K562 (cell line): Measurements from ENCODE around the gene KCP. TPM values are rescaled to one million over a fixed set of nuclear protein-coding genes. Genes with fewer than 3 reads are reported as not detected.
A peak's percentile ranks its signal among the peaks of the same experiment; 100 is the strongest.

Experiments used
- BCOR ChIP-seq: fragments of 450-650 bp; IDR thresholded peaks from 2 replicates; pipeline ENCODE4 v1.6.1; 2016
- BDP1 ChIP-seq: IDR thresholded peaks from 3 replicates; pipeline ENCODE4 v1.6.1; 2011; ENCODE audit not compliant: insufficient read length, insufficient read depth
- CBX5 ChIP-seq: IDR thresholded peaks from 2 replicates; pipeline ENCODE4 v1.6.1; 2014; ENCODE audit warnings: low read depth, borderline replicate concordance
- CREBBP ChIP-seq: IDR thresholded peaks from one replicate; pipeline ENCODE4 v1.6.1; 2012; ENCODE audit warnings: low read depth, mild to moderate bottlenecking, control low read depth, inconsistent platforms, low read length
- HEY1 ChIP-seq: fragments of 250-450 bp; sonication (Bioruptor Pico); IDR thresholded peaks from 2 replicates; pipeline ENCODE4 v1.5.0; 2020; ENCODE audit warnings: mild to moderate bottlenecking, moderate library complexity, borderline replicate concordance
- MED1 ChIP-seq: sonication (generic); formaldehyde crosslinking; IDR thresholded peaks from 2 replicates; pipeline ENCODE4 v1.8.1; 2023; ENCODE audit warnings: missing genetic modification reagents, borderline replicate concordance
- MITF ChIP-seq: IDR thresholded peaks from 2 replicates; pipeline ENCODE4 v1.6.1; 2014; ENCODE audit warnings: antibody characterized with exemption
- MTF1 ChIP-seq: fragments of 250-450 bp; sonication (Bioruptor Pico); IDR thresholded peaks from 2 replicates; pipeline ENCODE4 v1.9.0; 2021; ENCODE audit warnings: moderate library complexity, mild to moderate bottlenecking, inconsistent platforms, borderline replicate concordance
- NR2F6 ChIP-seq: fragments of 450-650 bp; formaldehyde crosslinking; IDR thresholded peaks from 2 replicates; pipeline ENCODE4 v1.4.0; 2020; ENCODE audit warnings: mild to moderate bottlenecking
- PCBP2 ChIP-seq: fragments of 200-400 bp; formaldehyde crosslinking; IDR thresholded peaks from 2 replicates; pipeline ENCODE4 v1.6.1; 2018; ENCODE audit warnings: low read length, low read depth, mild to moderate bottlenecking, moderate library complexity; ENCODE audit not compliant: poor library complexity, severe bottlenecking
- RB1 ChIP-seq: fragments of 450-650 bp; IDR thresholded peaks from 2 replicates; pipeline ENCODE4 v1.6.1; 2017; ENCODE audit warnings: low read depth, mild to moderate bottlenecking
- RNF219 ChIP-seq: fragments of 250-450 bp; sonication (Bioruptor Pico); IDR thresholded peaks from 2 replicates; pipeline ENCODE4 v1.5.0; 2022; ENCODE audit warnings: mild to moderate bottlenecking
- SP1 ChIP-seq: sonication (generic); formaldehyde crosslinking; IDR thresholded peaks from 2 replicates; pipeline ENCODE4 v1.8.1; 2022; ENCODE audit warnings: mild to moderate bottlenecking, missing genetic modification reagents
- TCFL5 ChIP-seq: fragments of 250-450 bp; sonication (Bioruptor Pico); conservative IDR thresholded peaks from 2 replicates; pipeline ENCODE4 v1.6.1; 2021; ENCODE audit warnings: mild to moderate bottlenecking, moderate library complexity, matching md5 sums
- TFAP4 ChIP-seq: sonication (generic); formaldehyde crosslinking; IDR thresholded peaks from 2 replicates; pipeline ENCODE4 v1.8.0; 2022; ENCODE audit warnings: missing genetic modification reagents, mild to moderate bottlenecking, moderate library complexity, borderline replicate concordance
- ZFX ChIP-seq: sonication (generic); formaldehyde crosslinking; IDR thresholded peaks from 2 replicates; pipeline ENCODE4 v1.8.0; 2022; ENCODE audit warnings: mild to moderate bottlenecking, missing genetic modification reagents, moderate library complexity
- ZNF449 ChIP-seq: fragments of 250-450 bp; sonication (Bioruptor Pico); IDR thresholded peaks from 2 replicates; pipeline ENCODE4 v1.8.0; 2022; ENCODE audit warnings: moderate library complexity, mild to moderate bottlenecking, inconsistent platforms
- ZNF644 ChIP-seq: fragments of 200-800 bp; sonication (Bioruptor generic); IDR thresholded peaks from 2 replicates; pipeline ENCODE4 v1.6.1; 2016; ENCODE audit warnings: low read depth, missing genetic modification characterization, missing compliant biosample characterization
- polyA plus RNA-seq, 8 experiments: library from polyadenylated mRNA; depleted of rRNA in 4 of 8; stranded (reverse) in 5 of 8; unstranded in 3 of 8; fragments of >200 nt; fragmentation: Nextera tagmentation in 2 of 8; fragmentation: Illumina TruSeq in 1 of 8; extraction: Ambion mirVana in 2 of 8; extraction: Trizol in 1 of 8; gene quantifications; 2 replicates each; pipeline versions ENCODE4 v1.2.1 to v1.2.3, GENCODE V29; 2011 to 2014; ENCODE audit warnings: inconsistent platforms in 1 of 8, missing spikeins in 1 of 8
- total RNA-seq, 7 experiments: library from RNA; depleted of rRNA in 6 of 7; stranded (reverse); fragments of >200 nt in 6 of 7; fragmentation: Illumina TruSeq in 2 of 7; extraction: Trizol in 2 of 7; gene quantifications; 2 replicates each; pipeline versions ENCODE4 v1.2.1 to v1.2.3, GENCODE V29; 2011 to 2021; ENCODE audit warnings: low replicate concordance in 1 of 7
- TF ChIP-seq, protein P1 (sequence below): fragments of 200-800 bp; sonication (Bioruptor generic); IDR thresholded peaks from 2 replicates; pipeline ENCODE4 v1.6.1; 2017; ENCODE audit warnings: missing genetic modification characterization, missing compliant biosample characterization

KCP gene
- total and polyA plus RNA-seq, 9 of the 15 experiments (the other 6 are each of a cell fraction or from before 2014, with no cell fraction given): 0.06 to 0.17 (median 0.12) TPM; not detected in 3

- TF ChIP-seq RB1 (peak; percentile 26; the same call in 1 of the 2 replicates), ZNF449 (CRISPR knock-in tag) (no peak), MTF1 (CRISPR knock-in tag) (no peak), MED1 (CRISPR knock-in tag) (no peak), ZNF644 (tag) (no peak), SP1 (CRISPR knock-in tag) (peak; percentile 64), TFAP4 (CRISPR knock-in tag) (peak; percentile 51), ZFX (peak; percentile 79), BDP1 (no peak), HEY1 (no peak), CBX5 (no peak), RNF219 (CRISPR knock-in tag) (no peak), CREBBP (no peak), TCFL5 (CRISPR knock-in tag) (no peak), BCOR (peak; percentile 56; the same call in 1 of the 2 replicates), PCBP2 (no peak), MITF (no peak), NR2F6 (CRISPR knock-in tag) (no peak; the same call in 1 of the 2 replicates)
- TF ChIP-seq, protein P1, sequence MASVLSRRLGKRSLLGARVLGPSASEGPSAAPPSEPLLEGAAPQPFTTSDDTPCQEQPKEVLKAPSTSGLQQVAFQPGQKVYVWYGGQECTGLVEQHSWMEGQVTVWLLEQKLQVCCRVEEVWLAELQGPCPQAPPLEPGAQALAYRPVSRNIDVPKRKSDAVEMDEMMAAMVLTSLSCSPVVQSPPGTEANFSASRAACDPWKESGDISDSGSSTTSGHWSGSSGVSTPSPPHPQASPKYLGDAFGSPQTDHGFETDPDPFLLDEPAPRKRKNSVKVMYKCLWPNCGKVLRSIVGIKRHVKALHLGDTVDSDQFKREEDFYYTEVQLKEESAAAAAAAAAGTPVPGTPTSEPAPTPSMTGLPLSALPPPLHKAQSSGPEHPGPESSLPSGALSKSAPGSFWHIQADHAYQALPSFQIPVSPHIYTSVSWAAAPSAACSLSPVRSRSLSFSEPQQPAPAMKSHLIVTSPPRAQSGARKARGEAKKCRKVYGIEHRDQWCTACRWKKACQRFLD (CRISPR knock-in tag): peak; percentile 55; the same call in 1 of the 2 replicates
Observed at GRCh38 chr7:128830231-128831177, 80.0 kb downstream of the KCP start, which contains the start of gene FLNC (continued).
